ENCODE measurements around the gene SHMT1.
"Not testable (repeated sequence)": the region's sequence is repeated elsewhere in the genome, so short reads cannot be mapped to it uniquely, and the experiment has no call there.

The SHMT1 gene

GRCh38 chr17:18363101-18364049 is at the start of gene SHMT1:
Gene SHMT1 (minus strand): TSS chr17:18363550. CDS start chr17:18355981, 7,569 bp downstream.
- DNase-seq (ENCODE audit: low read depth in 2 of 2), result peak; percentile 74 to 78

DNA sequence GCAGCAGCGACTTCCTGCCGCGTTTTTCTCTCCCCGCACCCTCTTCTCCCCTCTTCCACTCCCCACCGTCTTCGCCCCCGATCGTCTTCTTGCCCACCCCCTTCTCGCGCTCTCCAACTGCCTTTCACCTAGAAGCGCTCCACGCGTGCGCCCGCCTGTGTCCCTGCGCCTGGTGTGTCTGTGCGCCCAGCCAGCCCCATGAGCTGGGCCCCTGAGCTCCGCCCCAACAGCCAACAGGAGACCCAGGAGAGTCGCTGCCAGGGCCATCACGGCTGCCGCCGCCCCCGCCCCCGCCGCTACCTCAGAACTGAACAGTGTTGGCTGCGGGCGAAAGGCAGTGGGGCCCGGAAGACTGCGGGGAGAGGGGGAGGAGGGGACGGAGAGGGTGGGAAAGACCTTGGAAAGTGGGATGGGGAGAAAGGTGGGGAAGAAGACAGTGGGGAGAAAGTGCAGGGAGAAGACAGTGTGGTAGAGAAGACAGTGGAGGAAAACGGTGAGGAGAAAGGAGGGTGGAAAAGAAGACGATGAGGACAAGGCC is 48.7 kb upstream of the SHMT1 start:
- not testable (repeated sequence) for DNase-seq (ENCODE audit: low read depth in 2 of 2)

DNA sequence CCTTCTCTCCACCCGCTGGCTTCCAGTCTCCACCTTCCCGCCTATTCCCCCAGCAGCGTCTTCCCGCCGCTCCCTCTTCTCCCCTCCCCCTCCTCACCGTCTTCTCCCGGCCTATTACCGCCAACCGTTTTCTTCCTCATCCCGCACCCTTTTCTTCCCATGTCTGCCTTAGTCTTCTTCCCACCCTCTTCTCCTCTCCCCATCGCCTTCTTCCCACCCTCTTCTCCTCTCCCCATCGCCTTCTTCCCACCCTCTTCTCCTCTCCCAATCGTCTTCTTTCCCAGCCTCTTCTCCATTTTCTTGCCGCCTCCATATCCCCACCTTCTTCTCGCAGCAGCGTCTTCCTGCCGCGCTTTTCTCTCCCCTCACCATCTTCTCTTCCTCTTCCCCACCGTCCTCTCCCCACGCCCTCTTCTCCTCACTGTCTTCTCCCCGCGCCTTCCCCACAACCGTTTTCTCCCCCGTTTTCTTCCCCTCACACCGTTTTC is 48.1 kb upstream of the SHMT1 start:
- peak in 1 of 2 donors; percentile 6 for DNase-seq (ENCODE audit: low read depth in 2 of 2)

GRCh38 chr17:18410736-18411135 is 47.4 kb upstream of the SHMT1 start:
- DNase-seq (ENCODE audit: low read depth in 2 of 2), result not testable (repeated sequence)

- DNase-seq (ENCODE audit: low read depth in 2 of 2), result not testable (repeated sequence)
Observed at GRCh38 chr17:18409321-18409720, 46.0 kb upstream of the SHMT1 start.

GRCh38 chr17:18408906-18409305 is 45.6 kb upstream of the SHMT1 start:
- DNase-seq (ENCODE audit: low read depth in 2 of 2), result not testable (repeated sequence)

GRCh38 chr17:18403604-18404003 is 40.3 kb upstream of the SHMT1 start:
- not testable (repeated sequence) for DNase-seq (ENCODE audit: low read depth in 2 of 2)

GRCh38 chr17:18403166-18403565 is 39.8 kb upstream of the SHMT1 start:
- not testable (repeated sequence) for DNase-seq (ENCODE audit: low read depth in 2 of 2)

DNA sequence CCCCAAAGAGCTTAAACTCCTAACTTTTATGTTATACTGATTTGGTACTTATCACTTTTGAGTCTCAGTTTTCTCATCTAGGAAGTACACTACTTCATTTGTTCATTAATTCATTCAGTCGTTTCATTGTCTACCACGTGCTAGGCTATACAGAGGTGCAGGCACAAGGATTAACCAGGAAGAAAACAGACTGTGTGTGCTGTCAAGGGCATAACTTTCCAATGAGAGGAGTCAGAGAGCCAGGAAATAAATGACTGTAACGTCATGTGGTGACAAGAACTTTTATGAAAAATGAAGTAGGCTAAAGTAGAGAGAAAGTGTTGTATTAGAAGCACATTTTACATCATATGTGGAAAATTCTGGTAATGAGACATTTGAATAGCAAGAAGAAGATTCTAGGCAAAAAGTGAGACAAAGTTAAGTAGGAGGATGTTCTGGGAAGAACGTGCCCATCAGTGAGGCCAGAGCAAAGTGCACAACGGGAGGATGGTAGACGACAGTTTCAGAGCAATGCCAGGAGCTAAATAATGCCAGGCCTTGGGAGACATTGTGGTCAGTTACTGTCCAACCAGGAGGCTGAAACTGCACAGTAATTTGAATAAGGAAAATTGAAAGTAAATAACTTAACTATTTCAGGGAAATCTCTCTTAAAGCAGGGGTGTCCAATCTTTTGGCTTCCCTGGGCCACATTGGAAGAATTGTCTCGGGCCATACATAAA is 38.7 kb upstream of the SHMT1 start:
- not testable (repeated sequence) for DNase-seq (ENCODE audit: low read depth in 2 of 2)

GRCh38 chr17:18388728-18389127 is 25.4 kb upstream of the SHMT1 start:
- DNase-seq (ENCODE audit: low read depth in 2 of 2), result not testable (repeated sequence)

DNA sequence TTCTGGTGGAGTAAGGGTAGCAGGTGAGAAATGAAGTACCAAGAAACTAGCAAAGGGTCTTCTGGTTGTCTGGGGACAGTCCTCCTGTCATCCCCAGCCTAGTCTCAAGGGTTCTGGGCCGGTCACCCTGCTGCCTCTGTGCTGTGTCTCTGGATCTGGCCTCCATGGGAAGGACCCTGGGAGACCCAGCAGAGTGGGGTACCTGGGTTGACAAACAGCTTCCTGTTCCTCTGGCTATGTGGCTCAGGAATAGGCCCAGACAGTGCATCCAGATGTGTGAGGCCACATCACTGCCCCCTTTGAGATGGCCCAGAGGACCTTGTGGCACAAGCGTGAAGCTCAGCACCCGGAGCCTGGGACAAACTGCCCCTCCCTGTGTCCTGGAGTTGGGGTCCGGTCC is 24.9 kb upstream of the SHMT1 start:
- not testable (repeated sequence) for DNase-seq (ENCODE audit: low read depth in 2 of 2)

DNA sequence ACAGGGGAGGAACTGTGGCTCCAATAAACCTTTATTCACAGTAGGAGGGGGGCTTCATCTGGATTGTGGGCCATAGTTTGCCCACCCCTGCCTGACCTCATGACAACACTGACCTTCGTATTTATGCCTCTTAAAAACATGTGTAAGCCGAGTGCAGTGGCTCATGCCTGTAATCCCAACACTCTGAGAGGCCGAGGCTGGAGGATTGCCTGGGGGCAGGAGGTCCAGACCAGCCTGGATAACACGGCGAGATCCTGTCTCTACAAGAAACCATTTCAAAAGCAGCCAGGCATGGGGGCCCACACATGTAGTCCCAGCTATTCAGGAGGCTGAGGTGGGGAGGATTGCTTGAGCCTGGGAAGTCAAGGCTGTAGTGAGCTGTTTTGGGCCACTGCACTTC is 24.2 kb upstream of the SHMT1 start:
- not testable (repeated sequence) for DNase-seq (ENCODE audit: low read depth in 2 of 2)

- DNase-seq (ENCODE audit: low read depth in 2 of 2), result not testable (repeated sequence)
Observed at GRCh38 chr17:18384271-18384670, 20.9 kb upstream of the SHMT1 start.

GRCh38 chr17:18383079-18383481 is 19.7 kb upstream of the SHMT1 start:
- DNase-seq (ENCODE audit: low read depth in 2 of 2), result not testable (repeated sequence)

- no peak for DNase-seq (ENCODE audit: low read depth in 2 of 2)
Observed at GRCh38 chr17:18382441-18383078, 19.2 kb upstream of the SHMT1 start.

DNA sequence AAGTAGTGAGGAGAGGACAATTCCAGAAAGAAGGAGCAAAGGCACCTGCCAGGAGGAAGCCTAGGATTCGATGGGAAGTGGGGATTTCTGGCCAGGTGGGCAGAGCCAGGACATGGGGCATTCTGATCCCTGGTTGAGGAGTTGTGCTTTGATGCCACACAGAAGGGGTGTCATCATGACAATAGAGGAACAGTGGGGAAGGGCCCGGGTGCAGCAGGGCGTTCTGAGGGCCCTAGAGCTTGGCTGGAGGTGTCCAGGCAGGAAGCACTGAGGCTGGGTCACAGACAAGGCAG is 18.5 kb upstream of the SHMT1 start:
- DNase-seq (ENCODE audit: low read depth in 2 of 2), result no peak

DNA sequence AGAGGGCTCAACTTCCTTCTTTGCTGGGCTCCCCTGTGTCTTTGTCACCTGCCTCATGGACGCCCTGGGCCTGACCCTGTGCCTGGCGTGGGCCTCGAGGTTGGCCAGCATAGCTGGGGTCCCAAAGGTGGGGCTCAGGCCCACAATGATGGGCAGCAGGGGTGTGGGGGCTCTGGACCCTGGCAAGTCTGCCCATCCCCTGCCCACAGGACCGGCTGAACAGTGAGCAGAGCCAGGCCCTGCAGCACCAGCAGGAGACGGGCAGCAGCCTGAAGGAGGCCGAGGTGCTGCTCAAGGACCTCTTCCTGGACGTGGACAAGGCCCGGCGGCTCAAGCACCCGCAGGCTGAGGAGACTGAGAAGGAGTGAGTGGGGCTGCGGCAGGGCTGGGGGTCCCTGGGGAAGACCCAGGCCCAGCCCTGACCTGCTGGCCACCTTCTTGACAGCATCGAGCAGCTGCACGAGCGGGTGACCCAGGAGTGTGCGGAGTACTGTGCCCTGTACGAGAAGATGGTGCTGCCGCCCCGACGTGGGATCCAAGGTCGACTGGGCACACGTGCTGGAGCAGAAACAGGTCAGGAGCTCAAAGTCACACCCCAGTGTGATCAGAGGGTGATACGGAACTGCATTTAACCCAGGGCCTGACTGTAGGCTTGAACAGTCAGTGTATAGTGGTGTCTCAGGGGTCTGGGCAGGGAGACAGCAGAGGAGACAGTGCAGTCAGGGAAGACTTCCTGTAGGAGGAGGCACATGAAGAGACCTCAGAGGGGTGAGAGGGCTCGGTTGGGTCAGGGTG is 18.0 kb upstream of the SHMT1 start:
- DNase-seq (ENCODE audit: low read depth in 2 of 2), result no peak

- DNase-seq (ENCODE audit: low read depth in 2 of 2), result no peak
Observed at GRCh38 chr17:18380471-18381157, 17.3 kb upstream of the SHMT1 start.

DNA sequence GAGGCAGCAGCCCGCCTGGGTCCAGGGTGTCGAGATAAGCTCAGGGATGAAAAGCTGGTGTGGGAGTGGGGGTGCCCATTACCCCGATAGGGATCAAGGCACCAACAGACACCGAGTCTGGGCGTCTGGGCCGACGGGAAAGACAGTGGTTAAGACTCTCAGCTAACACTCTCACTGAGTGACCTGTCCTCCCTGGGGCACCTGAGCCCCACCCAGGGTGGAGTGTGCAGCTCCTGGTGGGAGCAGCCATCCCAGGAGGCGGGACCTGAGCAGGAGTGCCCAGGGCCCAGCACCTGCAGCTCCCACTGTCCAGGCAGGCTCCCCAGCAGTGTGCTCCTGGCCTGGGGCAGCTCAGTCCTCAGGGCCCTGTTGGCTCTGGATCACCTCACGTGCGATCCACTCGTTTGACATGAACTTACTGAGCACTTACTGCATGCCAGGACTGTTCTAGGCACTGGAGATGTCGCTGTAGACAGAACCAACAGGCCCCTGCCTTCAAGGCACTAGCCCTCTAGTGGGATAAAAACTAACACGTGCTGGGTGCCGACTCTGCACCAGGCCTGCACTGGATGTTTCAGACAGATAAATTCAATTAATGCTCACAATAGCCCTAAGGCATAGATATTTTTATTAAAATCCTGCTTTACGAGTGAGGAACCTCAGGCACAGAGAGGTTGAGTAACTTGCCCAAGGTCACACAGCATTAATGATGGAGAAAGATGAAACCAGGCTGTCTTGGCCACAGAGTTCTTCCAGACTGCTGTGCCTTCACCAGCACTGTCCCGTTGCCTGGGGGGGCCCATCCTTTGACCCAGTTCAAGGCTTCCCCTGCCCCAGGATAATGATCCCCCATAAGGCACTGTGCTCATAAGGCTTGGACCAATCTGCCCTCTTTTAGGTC is 16.1 kb upstream of the SHMT1 start:
- no peak for DNase-seq (ENCODE audit: low read depth in 2 of 2)
